ENCODE measurements around the gene KAT2B. TPM values are rescaled to one million over a fixed set of nuclear protein-coding genes. Genes with fewer than 3 reads are reported as not detected.

Gene KAT2B
- total and polyA plus RNA-seq, 2 of the 13 experiments (the other 11 are each of a cell fraction or from before 2014, with no cell fraction given), result 0.97 to 1.7 TPM

DNA sequence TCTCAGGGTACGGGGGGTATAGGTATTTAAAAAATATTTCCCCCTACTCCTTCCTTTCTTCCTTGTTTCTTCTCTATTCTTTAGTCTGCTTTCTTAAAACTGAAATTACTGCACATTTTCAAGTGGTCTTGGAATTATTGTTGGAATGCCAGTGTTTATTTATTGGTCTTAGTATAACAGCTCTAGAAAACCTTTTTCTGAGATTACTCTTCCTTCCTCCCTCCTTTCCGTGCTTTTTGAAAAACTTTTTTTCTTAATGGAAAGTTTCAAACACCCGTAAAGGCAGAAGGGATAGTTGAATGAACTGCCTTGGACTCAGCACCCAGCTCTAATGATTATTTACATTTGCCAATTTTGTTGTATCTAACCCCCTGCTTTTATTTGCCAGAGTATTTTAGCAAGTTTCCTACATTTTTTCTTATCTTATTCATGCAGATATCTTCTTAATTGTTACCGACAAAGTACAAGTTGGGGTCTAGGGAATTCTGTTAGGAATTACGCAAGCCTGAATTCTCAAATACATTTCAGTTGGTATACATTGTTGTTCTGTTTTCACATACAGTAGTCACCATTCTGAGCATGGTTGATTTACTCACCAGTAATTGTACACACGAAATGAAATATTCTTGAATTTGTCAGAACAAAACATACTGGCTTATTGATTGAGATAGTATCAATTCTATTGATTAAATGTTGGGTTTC lies 36.2 kb downstream of the KAT2B start:
- H3K36me3 ChIP-seq (replicated peaks in 1 of 2; ENCODE audit: control insufficient read depth in 1 of 2, insufficient read depth in 2 of 2, low read length in 2 of 2), result no peaks in the 10 kb centered on the region
- TF ChIP-seq, protein P1, sequence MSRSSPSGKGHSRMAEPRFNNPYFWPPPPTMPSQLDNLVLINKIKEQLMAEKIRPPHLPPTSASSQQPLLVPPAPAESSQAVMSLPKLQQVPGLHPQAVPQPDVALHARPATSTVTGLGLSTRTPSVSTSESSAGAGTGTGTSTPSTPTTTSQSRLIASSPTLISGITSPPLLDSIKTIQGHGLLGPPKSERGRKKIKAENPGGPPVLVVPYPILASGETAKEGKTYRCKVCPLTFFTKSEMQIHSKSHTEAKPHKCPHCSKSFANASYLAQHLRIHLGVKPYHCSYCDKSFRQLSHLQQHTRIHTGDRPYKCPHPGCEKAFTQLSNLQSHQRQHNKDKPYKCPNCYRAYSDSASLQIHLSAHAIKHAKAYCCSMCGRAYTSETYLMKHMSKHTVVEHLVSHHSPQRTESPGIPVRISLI (CRISPR knock-in tag; IDR thresholded peaks at IDR 0.05; ENCODE audit: borderline replicate concordance), result no peak
- no peak for TF ChIP-seq TARDBP (CRISPR knock-in tag; IDR thresholded peaks at IDR 0.05)
- TF ChIP-seq ZNF17 (CRISPR knock-in tag; IDR thresholded peaks at IDR 0.05), result no peak
- TF ChIP-seq, protein P2, sequence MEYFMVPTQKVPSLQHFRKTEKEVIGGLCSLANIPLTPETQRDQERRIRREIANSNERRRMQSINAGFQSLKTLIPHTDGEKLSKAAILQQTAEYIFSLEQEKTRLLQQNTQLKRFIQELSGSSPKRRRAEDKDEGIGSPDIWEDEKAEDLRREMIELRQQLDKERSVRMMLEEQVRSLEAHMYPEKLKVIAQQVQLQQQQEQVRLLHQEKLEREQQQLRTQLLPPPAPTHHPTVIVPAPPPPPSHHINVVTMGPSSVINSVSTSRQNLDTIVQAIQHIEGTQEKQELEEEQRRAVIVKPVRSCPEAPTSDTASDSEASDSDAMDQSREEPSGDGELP (IDR thresholded peaks at IDR 0.05; ENCODE audit: borderline replicate concordance, low read depth), result no peak
- TF ChIP-seq KLF15 (CRISPR knock-in tag; IDR thresholded peaks at IDR 0.05; ENCODE audit: borderline replicate concordance), result no peak
- TF ChIP-seq NR1H2 (CRISPR knock-in tag; IDR thresholded peaks at IDR 0.05; ENCODE audit: borderline replicate concordance, low read depth), result no peak
- no peak for TF ChIP-seq ZNF496 (CRISPR knock-in tag; IDR thresholded peaks at IDR 0.05; ENCODE audit: insufficient replicate concordance)
- no peaks in the 10 kb centered on the region for H3K9me3 ChIP-seq (ENCODE audit: low read length)
- H3K27ac ChIP-seq (ENCODE audit: extremely low read length, insufficient read depth, low read length), result no peak overlapping the region
- 69% methylated on average over 6 of the region's 6 CpGs for WGBS (ENCODE audit: low lambda C conversion rate)
- POLR2A ChIA-PET, result no interaction called here
- in situ Hi-C loops (cut with HindIII; ENCODE audit: extremely low pct_ligation_motif_present, low pct_unique_long_range_greater_than_20kb), result no loop called here
- no peak overlapping the region for H3K4me2 ChIP-seq (ENCODE audit: low read depth, low read length)
- no TSS peak for BruUV-seq (replicated peaks)
- no peak overlapping the region for H3K4me3 ChIP-seq (replicated peaks in 1 of 3; ENCODE audit: insufficient read depth in 1 of 3, low read depth in 2 of 3, low read length in 3 of 3)
- H3K9ac ChIP-seq (ENCODE audit: insufficient read depth, low read depth, low read length), result no peak overlapping the region
- H2AFZ ChIP-seq (ENCODE audit: low read length), result no peak overlapping the region
- CTCF ChIA-PET (ENCODE audit: low intra/inter-chr PET ratio, low total read pairs), result no interaction called here
- no peaks in the 10 kb centered on the region for H3K79me2 ChIP-seq (ENCODE audit: insufficient read depth, low read length)
- intact Hi-C loops (cut with micrococcal nuclease; ENCODE audit: unreplicated experiment), result no loop called here
- H3K4me1 ChIP-seq (ENCODE audit: insufficient read depth, low read length), result peaks cover 25% of the 10 kb centered on the region
- H4K20me1 ChIP-seq (ENCODE audit: insufficient read depth, low read length), result no peaks in the 10 kb centered on the region
- FAIRE-seq (no peak), DNase-seq (ENCODE audit: low spot score) (no peak), ATAC-seq (no peak)
- H3K27me3 ChIP-seq (ENCODE audit: control insufficient read depth in 1 of 2, insufficient read depth in 2 of 2, low read length in 2 of 2), result no peaks in the 10 kb centered on the region; a peak in 1 of 5 replicates
